Gastrocnemius medialis (tissue), 4 donors: Measurements from ENCODE around the gene SHISAL2A.

Experiments
- POLR2A ChIP-seq, 2 donors: fragments of 450-650 bp; IDR thresholded peaks; one replicate each; pipeline ENCODE4 v1.6.1; 2017; ENCODE audit warnings: antibody characterized with exemption in 2 of 2, mild to moderate bottlenecking in 2 of 2, moderate library complexity in 2 of 2
- TF ChIP-seq, protein P1 (sequence below), 5 experiments: fragments of 450-650 bp in 3 of 5; fragments of 200-600 bp in 2 of 5; sonication (generic) in 2 of 5; IDR thresholded peaks in 4 of 5; conservative IDR thresholded peaks in 1 of 5; 1 replicate in 4 of 5; 2 replicates in 1 of 5; pipeline ENCODE4 v1.5.1; 2016 to 2019; ENCODE audit warnings: antibody characterized with exemption in 5 of 5, mild to moderate bottlenecking in 3 of 5, moderate library complexity in 3 of 5

DNA sequence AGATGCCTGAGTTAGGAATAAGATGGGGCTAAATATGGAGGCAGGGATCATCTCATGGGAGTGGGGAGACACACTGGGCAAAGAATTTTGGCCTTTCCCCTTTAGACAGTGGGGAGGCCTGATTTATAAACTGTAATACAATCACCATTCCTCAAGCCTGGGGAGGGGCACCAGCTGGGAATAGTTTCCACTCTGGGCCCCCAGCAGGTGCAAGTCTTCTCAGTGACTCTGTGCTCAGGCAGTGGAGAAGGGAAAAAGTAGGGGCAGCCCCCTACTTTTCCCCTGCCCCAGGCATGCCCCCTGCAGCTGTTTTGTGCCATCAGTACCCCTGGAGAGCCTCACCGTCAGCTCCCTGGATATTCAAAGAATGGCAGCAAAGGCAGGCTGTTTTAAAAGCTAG, 46.1 kb downstream of the SHISAL2A start:
- TF ChIP-seq, protein P1, sequence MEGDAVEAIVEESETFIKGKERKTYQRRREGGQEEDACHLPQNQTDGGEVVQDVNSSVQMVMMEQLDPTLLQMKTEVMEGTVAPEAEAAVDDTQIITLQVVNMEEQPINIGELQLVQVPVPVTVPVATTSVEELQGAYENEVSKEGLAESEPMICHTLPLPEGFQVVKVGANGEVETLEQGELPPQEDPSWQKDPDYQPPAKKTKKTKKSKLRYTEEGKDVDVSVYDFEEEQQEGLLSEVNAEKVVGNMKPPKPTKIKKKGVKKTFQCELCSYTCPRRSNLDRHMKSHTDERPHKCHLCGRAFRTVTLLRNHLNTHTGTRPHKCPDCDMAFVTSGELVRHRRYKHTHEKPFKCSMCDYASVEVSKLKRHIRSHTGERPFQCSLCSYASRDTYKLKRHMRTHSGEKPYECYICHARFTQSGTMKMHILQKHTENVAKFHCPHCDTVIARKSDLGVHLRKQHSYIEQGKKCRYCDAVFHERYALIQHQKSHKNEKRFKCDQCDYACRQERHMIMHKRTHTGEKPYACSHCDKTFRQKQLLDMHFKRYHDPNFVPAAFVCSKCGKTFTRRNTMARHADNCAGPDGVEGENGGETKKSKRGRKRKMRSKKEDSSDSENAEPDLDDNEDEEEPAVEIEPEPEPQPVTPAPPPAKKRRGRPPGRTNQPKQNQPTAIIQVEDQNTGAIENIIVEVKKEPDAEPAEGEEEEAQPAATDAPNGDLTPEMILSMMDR (IDR thresholded peaks at IDR 0.05 in 4 of 5, conservative IDR thresholded peaks at IDR 0.05 in 1 of 5): no peak
- TF ChIP-seq POLR2A (IDR thresholded peaks at IDR 0.05): no peak
